Measurements from ENCODE around the gene ALOX12B. TPM values are rescaled to one million over a fixed set of nuclear protein-coding genes. Genes with fewer than 3 reads are reported as not detected.
"Not testable (repeated sequence)": the region's sequence is repeated elsewhere in the genome, so short reads cannot be mapped to it uniquely, and the experiment has no call there.

The ALOX12B gene
- total and polyA plus RNA-seq, 8 donors = 0.16 to 0.31 TPM; not detected in 6

- Histone ChIP-seq H3K9me3 (no peaks in the 10 kb centered on the region), H3K36me3 (no peaks in the 10 kb centered on the region), H3K4me3 (no peak overlapping the region), H3K4me1 (peaks cover 0 to 1% (median 0%) of the 10 kb centered on the region in 3 donors), H3K27ac (no peak overlapping the region), H3K27me3 (peaks cover 0 to 16% (median 0%) of the 10 kb centered on the region in 4 donors)
- ATAC-seq (no peak), DNase-seq (peak in 1 of 6 donors; percentile 29), FAIRE-seq (no peak)
- intact Hi-C loops (cut with DNase I) = loop anchor here in 1 of 3 donors (10.0 kb wide), 1 partner anchor 51 kb away; the partner anchor contains the start of gene ALOXE3
- 20 to 28% methylated on average over 23 to 25 of the region's 28 CpGs for WGBS, 2 donors
- no peak for TF ChIP-seq CTCF (IDR thresholded peaks at IDR 0.05)
Measured at GRCh38 chr17:8063761-8064534, 23.6 kb downstream of the ALOX12B start.

DNA sequence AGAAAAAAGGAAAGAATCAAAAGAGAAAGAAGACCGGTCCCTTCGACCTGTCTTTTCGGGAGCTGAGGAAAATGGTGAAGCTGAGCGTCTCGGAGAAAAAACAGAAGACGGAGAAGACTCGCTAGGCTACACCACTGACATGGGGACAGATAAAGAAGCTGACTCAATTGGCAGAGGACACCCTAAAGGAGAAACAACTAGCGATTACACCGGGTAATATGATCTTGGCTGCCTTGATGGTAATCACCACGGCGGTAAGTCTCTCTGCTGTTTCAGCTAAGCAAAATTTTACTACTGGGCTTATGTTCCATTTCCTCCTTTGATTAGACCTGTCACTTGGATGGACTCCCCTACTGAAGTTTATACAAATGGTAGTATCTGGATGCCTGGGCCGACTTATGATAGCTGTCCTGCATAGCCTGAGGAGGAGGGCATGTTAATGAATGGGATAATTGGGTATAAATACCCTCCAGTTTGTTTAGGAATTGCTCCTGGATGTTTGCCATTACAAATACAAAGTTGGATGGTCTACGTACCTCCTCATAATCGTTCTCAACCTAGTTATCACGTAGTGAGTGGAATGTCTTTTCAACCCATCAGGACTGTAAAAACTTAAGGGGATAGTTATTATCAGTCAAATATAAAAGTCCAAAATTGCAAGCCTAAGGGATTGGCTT, 24.6 kb downstream of the ALOX12B start:
- TF ChIP-seq CTCF (IDR thresholded peaks at IDR 0.05) = no peak
- FAIRE-seq = no peak
- 30 to 34% methylated on average over 15 of the region's 15 CpGs for WGBS, 2 donors

GRCh38 chr17:8062435-8062806, 25.1 kb downstream of the ALOX12B start:
- Histone ChIP-seq H3K27ac (no peak overlapping the region), H3K36me3 (no peaks in the 10 kb centered on the region), H3K9me3 (no peaks in the 10 kb centered on the region), H3K4me1 (peaks cover 0 to 11% (median 0%) of the 10 kb centered on the region in 3 donors), H3K4me3 (no peak overlapping the region), H3K27me3 (peaks cover 0 to 16% (median 0%) of the 10 kb centered on the region in 4 donors)
- no peak for FAIRE-seq
- no peak for TF ChIP-seq CTCF (IDR thresholded peaks at IDR 0.05)
- ATAC-seq = no peak
- no peak for DNase-seq
- WGBS, 2 donors = 22 to 43% methylated on average over 8 of the region's 8 CpGs
- intact Hi-C loops (cut with DNase I) = loop anchor here in 1 of 3 donors (10.0 kb wide), 1 partner anchor 52 kb away; the partner anchor contains the start of gene ALOXE3

More for the DNA sequence above, 24.6 kb downstream of the ALOX12B start:
- Histone ChIP-seq H3K36me3 (no peaks in the 10 kb centered on the region), H3K4me3 (no peak overlapping the region), H3K9me3 (no peaks in the 10 kb centered on the region), H3K27me3 (peaks cover 0 to 16% (median 0%) of the 10 kb centered on the region in 4 donors), H3K27ac (no peak overlapping the region), H3K4me1 (peaks cover 0 to 9% (median 0%) of the 10 kb centered on the region in 3 donors)
- intact Hi-C loops (cut with DNase I) = loop anchor here in 1 of 3 donors (10.0 kb wide), 1 partner anchor 52 kb away; the partner anchor contains the start of gene ALOXE3
- no peak for DNase-seq
- no peak for ATAC-seq

- not testable (repeated sequence) for FAIRE-seq, DNase-seq, H3K27ac ChIP-seq, ATAC-seq, H3K4me3 ChIP-seq, H3K9me3 ChIP-seq, H3K36me3 ChIP-seq
- H3K27me3 ChIP-seq = peaks cover 0 to 16% (median 0%) of the 10 kb centered on the region in 4 donors
- peaks cover 0 to 14% (median 0%) of the 10 kb centered on the region in 3 donors for H3K4me1 ChIP-seq
- intact Hi-C loops (cut with DNase I) = loop anchor here in 1 of 3 donors (10.0 kb wide), 1 partner anchor 53 kb away; the partner anchor contains the start of gene ALOXE3
- 46 to 63% methylated on average over 8 of the region's 8 CpGs for WGBS, 2 donors
Measured at GRCh38 chr17:8061851-8062250, 25.7 kb downstream of the ALOX12B start.

DNA sequence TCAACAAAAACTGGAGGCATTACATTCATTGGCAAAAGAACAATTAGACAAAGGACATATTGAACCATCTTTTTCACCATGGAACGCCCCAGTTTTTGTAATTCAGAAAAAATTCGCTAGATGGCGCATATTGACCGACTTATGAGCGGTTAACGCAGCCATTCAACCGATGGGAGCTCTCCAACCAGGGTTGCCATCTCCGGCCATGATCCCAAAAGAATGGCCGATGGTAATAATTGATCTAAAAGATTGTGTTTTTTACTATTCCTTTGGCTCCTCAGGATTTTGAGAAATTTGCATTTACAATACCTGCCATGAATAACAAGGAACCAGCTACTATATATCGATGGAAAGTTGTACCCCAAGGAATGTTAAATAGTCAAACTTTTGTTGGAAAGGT, 27.2 kb downstream of the ALOX12B start:
- DNase-seq (peak in 2 of 6 donors; percentile 45 to 76), ATAC-seq (peak; percentile 52 to 69 (median 57)), FAIRE-seq (peak; percentile 39)
- 6 to 7% methylated on average over 10 of the region's 10 CpGs for WGBS, 2 donors
- H3K27me3 ChIP-seq = peaks cover 0 to 16% (median 0%) of the 10 kb centered on the region in 4 donors
- no peak overlapping the region for H3K4me3 ChIP-seq
- TF ChIP-seq CTCF (IDR thresholded peaks at IDR 0.05) = peak; percentile 52 to 66 (median 64)
- no peaks in the 10 kb centered on the region for H3K36me3 ChIP-seq
- H3K9me3 ChIP-seq = no peaks in the 10 kb centered on the region
- H3K27ac ChIP-seq = no peak overlapping the region
- intact Hi-C loops (cut with DNase I) = loop anchor here in 1 of 3 donors (10.0 kb wide), 1 partner anchor 55 kb away; the partner anchor contains the start of gene ALOXE3
- peaks cover 0 to 18% (median 0%) of the 10 kb centered on the region in 3 donors for H3K4me1 ChIP-seq

Measured in pancreas (tissue), 10 donors.